Coronary artery (tissue), 2 donors: ENCODE measurements around the gene TAF5L.
"Not testable (repeated sequence)": the region's sequence is repeated elsewhere in the genome, so short reads cannot be mapped to it uniquely, and the experiment has no call there.

Source experiments
- DNase-seq: peaks from one replicate; pipeline ENCODE4 v3.0.0-alpha.2; 2017; ENCODE audit warnings: low spot score
- H3K27ac ChIP-seq, 2 donors: fragments of 200-600 bp; sonication (generic); one replicate each; pipeline ENCODE4 v1.5.1; 2016 to 2019
- H3K4me3 ChIP-seq: fragments of 200-600 bp; sonication (generic); 2 replicates; pipeline ENCODE4 v1.5.1; 2016; ENCODE audit warnings: mild to moderate bottlenecking, moderate library complexity
- TF ChIP-seq, protein P1 (sequence below): fragments of 200-600 bp; sonication (generic); IDR thresholded peaks from one replicate; pipeline ENCODE4 v1.5.1; 2019; ENCODE audit warnings: antibody characterized with exemption

TAF5L gene

GRCh38 chr1:229631148-229631547, 5.2 kb upstream of the TAF5L start:
- Histone ChIP-seq H3K27ac (no peak overlapping the region), H3K4me3 (no peak overlapping the region)
- TF ChIP-seq, protein P1, sequence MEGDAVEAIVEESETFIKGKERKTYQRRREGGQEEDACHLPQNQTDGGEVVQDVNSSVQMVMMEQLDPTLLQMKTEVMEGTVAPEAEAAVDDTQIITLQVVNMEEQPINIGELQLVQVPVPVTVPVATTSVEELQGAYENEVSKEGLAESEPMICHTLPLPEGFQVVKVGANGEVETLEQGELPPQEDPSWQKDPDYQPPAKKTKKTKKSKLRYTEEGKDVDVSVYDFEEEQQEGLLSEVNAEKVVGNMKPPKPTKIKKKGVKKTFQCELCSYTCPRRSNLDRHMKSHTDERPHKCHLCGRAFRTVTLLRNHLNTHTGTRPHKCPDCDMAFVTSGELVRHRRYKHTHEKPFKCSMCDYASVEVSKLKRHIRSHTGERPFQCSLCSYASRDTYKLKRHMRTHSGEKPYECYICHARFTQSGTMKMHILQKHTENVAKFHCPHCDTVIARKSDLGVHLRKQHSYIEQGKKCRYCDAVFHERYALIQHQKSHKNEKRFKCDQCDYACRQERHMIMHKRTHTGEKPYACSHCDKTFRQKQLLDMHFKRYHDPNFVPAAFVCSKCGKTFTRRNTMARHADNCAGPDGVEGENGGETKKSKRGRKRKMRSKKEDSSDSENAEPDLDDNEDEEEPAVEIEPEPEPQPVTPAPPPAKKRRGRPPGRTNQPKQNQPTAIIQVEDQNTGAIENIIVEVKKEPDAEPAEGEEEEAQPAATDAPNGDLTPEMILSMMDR = no peak
- DNase-seq = no peak

GRCh38 chr1:229629261-229629660, 3.3 kb upstream of the TAF5L start:
- TF ChIP-seq, protein P1 = no peak
- no peak for DNase-seq
- Histone ChIP-seq H3K27ac (no peak overlapping the region), H3K4me3 (no peak overlapping the region)

GRCh38 chr1:229627003-229627402, 1.1 kb upstream of the TAF5L start:
- DNase-seq = no peak
- TF ChIP-seq, protein P1 = no peak
- Histone ChIP-seq H3K4me3 (peak overlapping the region; percentile 97), H3K27ac (no peak overlapping the region)

- TF ChIP-seq, protein P1 = no peak
- H3K27ac ChIP-seq = peak overlapping the region; percentile 80 to 99
- peak overlapping the region; percentile 97 for H3K4me3 ChIP-seq
- DNase-seq = no peak
These were observed 629 bp downstream of the TAF5L start for GRCh38 chr1:229625071-229625914.

DNA sequence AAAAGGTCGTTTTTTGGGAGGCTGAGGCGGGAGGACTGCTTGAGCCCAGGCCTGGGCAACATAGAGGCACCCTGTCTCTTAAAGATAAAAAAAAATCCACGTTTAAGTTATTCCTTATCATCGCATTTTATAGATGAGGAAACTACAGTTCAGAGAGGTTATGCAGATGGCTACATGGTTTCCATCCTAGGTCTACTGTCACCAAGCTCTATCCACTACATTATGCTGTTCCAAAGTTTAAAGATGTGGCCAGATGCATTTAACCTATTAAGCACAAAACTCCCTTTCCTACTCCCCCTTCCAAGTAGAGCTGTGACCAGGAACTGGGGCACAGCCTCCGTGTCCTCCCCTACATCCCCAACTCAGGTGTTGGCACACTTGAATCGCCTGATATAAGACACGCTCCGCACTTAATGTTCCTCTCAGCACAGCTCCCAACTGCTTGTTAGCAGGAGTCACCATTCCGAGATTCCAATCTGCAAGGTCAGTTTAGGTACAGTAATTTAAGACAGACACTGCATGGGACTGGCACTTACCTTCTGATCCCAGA, 1.3 kb downstream of the TAF5L start:
- TF ChIP-seq, protein P1 = no peak
- DNase-seq = no peak
- Histone ChIP-seq H3K4me3 (peak overlapping the region; percentile 97), H3K27ac (peak overlapping the region; percentile 74 to 99)

DNA sequence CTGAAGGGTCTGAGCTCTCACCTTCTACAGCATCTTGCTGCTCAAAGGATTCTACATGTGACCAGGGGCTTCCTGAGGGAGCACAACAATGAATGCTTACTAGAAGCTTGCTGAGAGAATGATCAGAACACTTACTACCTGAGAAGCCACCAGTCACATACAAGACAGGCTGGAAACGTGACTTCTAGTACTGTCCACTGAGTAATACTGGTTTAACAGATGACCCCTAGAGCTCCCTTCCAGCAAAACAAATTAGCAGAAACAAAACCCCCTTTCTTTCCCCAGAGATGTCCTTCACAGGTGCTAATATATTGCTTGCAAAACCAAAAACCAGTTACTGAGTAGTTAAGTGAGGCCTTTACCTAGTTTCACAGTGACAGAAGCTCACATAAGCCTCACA, 2.1 kb downstream of the TAF5L start:
- TF ChIP-seq, protein P1 = no peak
- H3K4me3 ChIP-seq = peak overlapping the region; percentile 97

DNA sequence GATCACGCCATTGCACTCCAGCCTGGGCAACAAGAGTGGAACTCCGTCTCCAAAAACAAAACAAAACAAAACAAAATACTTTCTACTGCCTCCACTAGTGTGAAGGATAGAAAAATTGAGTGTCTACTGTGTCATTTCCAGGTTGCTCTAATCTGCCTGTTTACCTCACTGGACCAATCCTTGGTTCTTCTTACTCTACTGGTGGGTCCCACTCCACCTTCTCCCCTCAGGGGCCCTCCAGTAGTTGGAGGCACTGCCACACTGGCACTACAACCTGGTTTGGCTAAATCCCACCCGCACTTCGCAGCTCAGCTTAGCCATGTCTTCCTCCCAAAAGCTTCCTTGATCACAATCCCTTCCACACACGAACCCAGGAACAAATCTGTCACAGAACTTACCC, 2.7 kb downstream of the TAF5L start:
- peak overlapping the region; percentile 97 for H3K4me3 ChIP-seq
- DNase-seq = no peak
- TF ChIP-seq, protein P1 = no peak
- H3K27ac ChIP-seq = peak overlapping the region in 1 of 2 donors; percentile 36

More for the DNA sequence above, 2.1 kb downstream of the TAF5L start:
- peak overlapping the region in 1 of 2 donors; percentile 36 for H3K27ac ChIP-seq
- no peak for DNase-seq

DNA sequence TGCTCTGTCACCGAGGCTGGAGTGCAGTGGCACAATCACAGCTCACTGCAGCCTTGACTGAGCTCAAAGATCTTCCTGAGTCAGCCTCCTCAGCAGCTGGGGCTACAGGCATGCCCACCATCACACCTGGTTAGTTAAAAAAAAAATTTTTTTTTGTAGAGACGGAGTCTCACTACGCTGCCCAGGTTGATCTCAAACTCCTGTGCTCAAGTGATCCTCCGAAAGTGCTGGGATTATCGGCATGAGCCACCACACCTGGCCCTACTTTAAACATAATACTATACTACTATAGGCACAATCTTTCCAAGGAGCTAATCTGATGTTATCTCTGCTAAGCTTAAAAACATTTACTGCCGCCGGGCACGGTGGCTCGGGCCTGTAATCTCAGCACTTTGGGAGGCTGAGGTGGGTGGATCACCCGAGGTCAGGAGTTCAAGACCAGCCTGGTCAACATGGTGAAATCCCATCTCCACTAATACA, 3.2 kb downstream of the TAF5L start:
- H3K4me3 ChIP-seq = peak overlapping the region; percentile 97
- H3K27ac ChIP-seq = peak overlapping the region; percentile 5 to 36
- DNase-seq = not testable (repeated sequence)
